GM21360 (cell line): ENCODE measurements around the gene DDI2.
"Not testable (repeated sequence)": the region's sequence is repeated elsewhere in the genome, so short reads cannot be mapped to it uniquely, and the experiment has no call there.

Source experiments
- ATAC-seq: cut with Tn5 transposase; IDR thresholded peaks from one replicate; pipeline ENCODE4 v1.9.1; 2021; ENCODE audit warnings: mild to moderate bottlenecking, moderate library complexity; ENCODE audit not compliant: unreplicated experiment

DDI2 gene

GRCh38 chr1:15633756-15634420 is 16.6 kb downstream of the DDI2 start:
- no peak for ATAC-seq

GRCh38 chr1:15636436-15636835 is 19.2 kb downstream of the DDI2 start:
- ATAC-seq = no peak

- ATAC-seq = no peak
Observed at GRCh38 chr1:15637826-15638225, 20.6 kb downstream of the DDI2 start.

- no peak for ATAC-seq
Observed at GRCh38 chr1:15639262-15639661, 22.0 kb downstream of the DDI2 start.

GRCh38 chr1:15639931-15640330 is 22.7 kb downstream of the DDI2 start:
- ATAC-seq = no peak

GRCh38 chr1:15640667-15641066 is 23.4 kb downstream of the DDI2 start:
- no peak for ATAC-seq

- no peak for ATAC-seq
Observed at GRCh38 chr1:15649937-15650336, 32.7 kb downstream of the DDI2 start.

- no peak for ATAC-seq
Observed at GRCh38 chr1:15650433-15650832, 33.2 kb downstream of the DDI2 start.

- not testable (repeated sequence) for ATAC-seq
Observed at GRCh38 chr1:15652130-15652529, 34.9 kb downstream of the DDI2 start.

- ATAC-seq = no peak
Observed at GRCh38 chr1:15654091-15654690, 36.9 kb downstream of the DDI2 start.

- no peak for ATAC-seq
Observed at GRCh38 chr1:15656464-15656863, 39.2 kb downstream of the DDI2 start.

GRCh38 chr1:15657021-15657420 is 39.8 kb downstream of the DDI2 start:
- ATAC-seq = no peak

- ATAC-seq = no peak
Observed at GRCh38 chr1:15660151-15660550, 42.9 kb downstream of the DDI2 start.

GRCh38 chr1:15662477-15662876 is 45.2 kb downstream of the DDI2 start:
- ATAC-seq = no peak

GRCh38 chr1:15663925-15664324 is 46.7 kb downstream of the DDI2 start:
- no peak for ATAC-seq

GRCh38 chr1:15667362-15667761 is 50.1 kb downstream of the DDI2 start:
- no peak for ATAC-seq

- ATAC-seq = no peak
Observed at GRCh38 chr1:15668089-15668754, 51.0 kb downstream of the DDI2 start.

GRCh38 chr1:15669074-15669473 is 51.8 kb downstream of the DDI2 start:
- ATAC-seq = no peak

- ATAC-seq = no peak
Observed at GRCh38 chr1:15669864-15670263, 52.6 kb downstream of the DDI2 start.

GRCh38 chr1:15671430-15671829 is 54.2 kb downstream of the DDI2 start:
- ATAC-seq = no peak

GRCh38 chr1:15674386-15675159 is 57.3 kb downstream of the DDI2 start:
- ATAC-seq = no peak

GRCh38 chr1:15676010-15676409 is 58.8 kb downstream of the DDI2 start:
- no peak for ATAC-seq
